ENCODE data around the gene PREX1.

The PREX1 gene

GRCh38 chr20:48632825-48633619 is 194.8 kb downstream of the PREX1 start:
- DNase-seq (ENCODE audit: low read depth): no peak

- no peak for DNase-seq (ENCODE audit: low read depth)
Measured at GRCh38 chr20:48632017-48632824, 195.6 kb downstream of the PREX1 start.

GRCh38 chr20:48631114-48632016 is 196.4 kb downstream of the PREX1 start:
- DNase-seq (ENCODE audit: low read depth): no peak

GRCh38 chr20:48630342-48631075 is 197.3 kb downstream of the PREX1 start:
- DNase-seq (ENCODE audit: low read depth): no peak

- no peak for DNase-seq (ENCODE audit: low read depth)
Measured at GRCh38 chr20:48629960-48630315, 197.9 kb downstream of the PREX1 start.

- DNase-seq (ENCODE audit: low read depth): no peak
Measured at GRCh38 chr20:48629069-48629959, 198.5 kb downstream of the PREX1 start.

- DNase-seq (ENCODE audit: low read depth): no peak
Measured at GRCh38 chr20:48627737-48628128, 200.1 kb downstream of the PREX1 start.

GRCh38 chr20:48626938-48627736 is 200.7 kb downstream of the PREX1 start:
- DNase-seq (ENCODE audit: low read depth): no peak

GRCh38 chr20:48626226-48626937 is 201.4 kb downstream of the PREX1 start:
- DNase-seq (ENCODE audit: low read depth): no peak

- DNase-seq (ENCODE audit: low read depth): no peak
Measured at GRCh38 chr20:48625136-48625900, 202.5 kb downstream of the PREX1 start.

GRCh38 chr20:48624315-48625020 is 203.3 kb downstream of the PREX1 start:
- no peak for DNase-seq (ENCODE audit: low read depth)

GRCh38 chr20:48623906-48624265 is 203.9 kb downstream of the PREX1 start:
- DNase-seq (ENCODE audit: low read depth): no peak

- no peak for DNase-seq (ENCODE audit: low read depth)
Measured at GRCh38 chr20:48623176-48623905, 204.5 kb downstream of the PREX1 start.

- no peak for DNase-seq (ENCODE audit: low read depth)
Measured at GRCh38 chr20:48622421-48622820, 205.4 kb downstream of the PREX1 start.

- DNase-seq (ENCODE audit: low read depth): no peak
Measured at GRCh38 chr20:48621376-48622078, 206.3 kb downstream of the PREX1 start.
